ENCODE measurements around the gene ZBTB34. TPM values are rescaled to one million over a fixed set of nuclear protein-coding genes. Genes with fewer than 3 reads are reported as not detected.

ZBTB34 gene
- total RNA-seq, 2 donors from 2014 or later = 3.5 to 6.2 TPM

DNA sequence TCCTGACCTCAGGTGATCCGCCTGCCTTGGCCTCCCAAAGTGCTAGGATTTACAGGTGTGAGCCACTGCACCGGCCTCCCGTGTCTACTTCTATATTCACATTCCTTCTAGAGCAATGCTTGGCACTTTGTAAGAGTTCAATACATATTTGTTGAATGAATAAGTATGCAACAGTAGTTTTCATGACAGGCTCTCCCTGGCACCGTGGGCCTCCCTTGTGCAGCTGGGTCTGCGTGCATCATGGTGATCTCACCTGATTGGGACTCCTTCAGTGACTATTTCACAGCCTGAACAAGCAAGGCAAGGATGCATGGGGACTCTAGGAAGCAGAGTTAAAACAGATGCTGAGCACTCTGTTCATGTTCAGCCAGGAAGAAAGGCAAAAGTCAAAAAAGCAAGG is 6.8 kb upstream of the ZBTB34 start:
- H3K27me3 ChIP-seq = no peaks in the 10 kb centered on the region
- no peaks in the 10 kb centered on the region for H3K36me3 ChIP-seq
- no peak for DNase-seq (ENCODE audit: low spot score)
- H3K9me3 ChIP-seq = no peaks in the 10 kb centered on the region
- TF ChIP-seq, protein P1, sequence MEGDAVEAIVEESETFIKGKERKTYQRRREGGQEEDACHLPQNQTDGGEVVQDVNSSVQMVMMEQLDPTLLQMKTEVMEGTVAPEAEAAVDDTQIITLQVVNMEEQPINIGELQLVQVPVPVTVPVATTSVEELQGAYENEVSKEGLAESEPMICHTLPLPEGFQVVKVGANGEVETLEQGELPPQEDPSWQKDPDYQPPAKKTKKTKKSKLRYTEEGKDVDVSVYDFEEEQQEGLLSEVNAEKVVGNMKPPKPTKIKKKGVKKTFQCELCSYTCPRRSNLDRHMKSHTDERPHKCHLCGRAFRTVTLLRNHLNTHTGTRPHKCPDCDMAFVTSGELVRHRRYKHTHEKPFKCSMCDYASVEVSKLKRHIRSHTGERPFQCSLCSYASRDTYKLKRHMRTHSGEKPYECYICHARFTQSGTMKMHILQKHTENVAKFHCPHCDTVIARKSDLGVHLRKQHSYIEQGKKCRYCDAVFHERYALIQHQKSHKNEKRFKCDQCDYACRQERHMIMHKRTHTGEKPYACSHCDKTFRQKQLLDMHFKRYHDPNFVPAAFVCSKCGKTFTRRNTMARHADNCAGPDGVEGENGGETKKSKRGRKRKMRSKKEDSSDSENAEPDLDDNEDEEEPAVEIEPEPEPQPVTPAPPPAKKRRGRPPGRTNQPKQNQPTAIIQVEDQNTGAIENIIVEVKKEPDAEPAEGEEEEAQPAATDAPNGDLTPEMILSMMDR (IDR thresholded peaks at IDR 0.05) = no peak
- no peaks in the 10 kb centered on the region for H3K4me1 ChIP-seq
- H3K27ac ChIP-seq = no peak overlapping the region
- no peak overlapping the region for H3K4me3 ChIP-seq

DNA sequence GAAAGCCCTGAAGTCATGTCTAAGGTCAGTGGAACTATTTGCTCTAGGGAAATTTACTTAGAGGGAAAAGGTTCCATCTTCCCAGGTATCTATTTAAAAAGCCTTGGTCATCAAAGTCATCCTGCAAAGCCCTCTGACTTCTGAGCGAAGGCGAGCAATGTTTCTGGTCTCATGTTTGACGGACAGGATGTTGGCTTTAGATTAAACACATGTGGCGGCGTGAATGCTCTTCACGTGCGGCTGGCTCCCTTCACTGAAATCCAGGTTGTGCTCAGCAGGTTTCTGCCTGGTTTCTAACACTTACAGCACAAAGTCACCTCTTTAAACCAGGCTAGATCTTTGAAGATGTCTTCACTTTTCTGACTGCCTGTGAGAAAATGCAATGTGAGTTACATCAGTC is 5.7 kb upstream of the ZBTB34 start:
- no peak overlapping the region for H3K27ac ChIP-seq
- H3K36me3 ChIP-seq = no peaks in the 10 kb centered on the region
- peaks cover 0 to 2% of the 10 kb centered on the region in 2 donors for H3K4me1 ChIP-seq

DNA sequence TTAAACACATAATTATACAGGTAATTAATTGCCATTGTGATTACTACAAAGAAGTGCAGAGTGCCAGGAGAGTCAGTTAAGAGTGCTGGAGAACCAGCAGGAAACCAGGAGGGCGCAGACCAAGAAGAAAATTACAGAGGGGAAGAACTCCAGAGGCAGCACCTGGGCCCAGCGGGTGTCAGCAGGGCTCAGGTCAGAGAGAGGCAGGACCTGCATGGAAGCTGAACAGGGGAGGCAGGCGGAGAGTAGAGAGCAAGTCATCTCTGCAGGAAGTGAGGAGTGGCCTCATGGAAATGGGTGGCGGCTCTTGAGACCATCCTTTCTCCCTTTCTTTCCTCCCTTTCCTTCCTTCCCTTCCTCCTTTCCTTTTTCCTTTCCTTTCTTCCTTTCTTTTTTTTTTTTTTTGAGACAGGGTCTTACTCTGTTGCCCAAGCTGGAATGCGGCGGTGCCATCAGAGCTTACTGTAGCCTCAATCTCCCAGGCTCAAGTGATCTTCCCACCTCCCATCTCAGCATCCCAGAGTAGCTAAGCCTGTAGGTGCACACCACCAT is 4.0 kb upstream of the ZBTB34 start:
- Histone ChIP-seq H3K9me3 (no peaks in the 10 kb centered on the region), H3K36me3 (no peaks in the 10 kb centered on the region), H3K27ac (no peak overlapping the region), H3K4me3 (no peak overlapping the region), H3K4me1 (peaks cover 0 to 8% of the 10 kb centered on the region in 2 donors), H3K27me3 (no peaks in the 10 kb centered on the region)
- no peak for DNase-seq (ENCODE audit: low spot score)
- TF ChIP-seq, protein P1 (IDR thresholded peaks at IDR 0.05) = no peak

More for the DNA sequence above, 5.7 kb upstream of the ZBTB34 start:
- TF ChIP-seq, protein P1 (IDR thresholded peaks at IDR 0.05) = no peak
- Histone ChIP-seq H3K9me3 (no peaks in the 10 kb centered on the region), H3K27me3 (no peaks in the 10 kb centered on the region), H3K4me3 (no peak overlapping the region)
- no peak for DNase-seq (ENCODE audit: low spot score)

DNA sequence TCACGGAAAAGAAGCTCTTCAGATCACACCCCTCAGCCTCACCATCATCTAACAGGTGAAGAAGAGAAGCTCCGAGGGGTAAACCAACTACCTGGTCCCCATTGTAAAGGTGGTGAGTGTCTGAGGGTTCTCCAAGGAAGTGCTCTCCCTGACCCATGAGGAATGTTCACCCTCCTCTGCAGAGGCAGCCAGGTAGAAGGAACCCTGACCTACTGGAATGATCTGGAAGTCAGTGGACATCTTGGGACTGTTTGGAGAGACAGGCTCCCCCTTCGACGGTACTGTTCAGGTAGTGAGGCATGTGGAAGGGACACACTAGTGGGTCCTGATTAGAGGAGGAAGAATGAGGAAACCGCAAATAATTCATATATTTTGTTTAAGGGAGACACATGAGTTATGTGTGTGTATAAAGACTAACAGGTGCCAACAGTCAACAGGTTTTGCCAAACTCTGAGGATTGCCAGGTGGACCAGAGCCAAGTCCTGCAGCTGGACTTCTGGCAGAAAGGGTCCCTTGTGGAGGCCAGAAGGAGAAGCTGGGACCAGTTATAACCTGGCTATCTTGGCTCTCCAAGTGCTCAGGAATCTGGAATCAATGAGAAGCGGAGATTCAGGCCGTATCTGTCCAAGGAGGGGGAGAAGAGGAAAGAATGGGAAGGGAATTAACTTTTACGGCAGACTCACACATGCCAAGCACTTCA is 3.0 kb upstream of the ZBTB34 start:
- H3K9me3 ChIP-seq = no peaks in the 10 kb centered on the region

DNA sequence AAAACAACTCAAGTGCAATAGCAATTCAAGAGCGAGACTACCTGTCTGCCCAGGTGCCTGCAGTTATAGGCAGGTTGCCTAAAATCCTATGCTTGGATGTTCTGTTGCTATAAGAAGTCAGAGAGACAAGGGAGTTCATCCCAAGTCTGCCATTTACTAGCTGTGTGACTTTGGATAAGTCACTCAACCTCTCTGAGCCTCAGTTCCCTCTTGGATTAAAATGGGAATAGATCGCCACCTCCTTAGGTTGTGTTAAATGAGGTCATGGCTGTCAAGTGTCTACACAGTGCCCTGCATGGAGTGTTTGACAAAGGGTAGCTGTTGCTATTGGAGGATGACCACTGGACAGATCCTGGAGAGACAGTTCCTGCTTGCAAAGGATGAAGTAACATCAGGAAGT is 1.3 kb upstream of the ZBTB34 start:
- TF ChIP-seq, protein P1 (IDR thresholded peaks at IDR 0.05) = no peak
- Histone ChIP-seq H3K27me3 (no peaks in the 10 kb centered on the region), H3K4me1 (peaks cover 0 to 28% of the 10 kb centered on the region in 2 donors), H3K27ac (no peak overlapping the region), H3K9me3 (no peaks in the 10 kb centered on the region), H3K36me3 (no peaks in the 10 kb centered on the region), H3K4me3 (no peak overlapping the region)
- DNase-seq (ENCODE audit: low spot score) = no peak

More for the DNA sequence above, 3.0 kb upstream of the ZBTB34 start:
- peaks cover 0 to 18% of the 10 kb centered on the region in 2 donors for H3K4me1 ChIP-seq
- no peak for DNase-seq (ENCODE audit: low spot score)
- H3K4me3 ChIP-seq = no peak overlapping the region
- H3K36me3 ChIP-seq = no peaks in the 10 kb centered on the region
- no peaks in the 10 kb centered on the region for H3K27me3 ChIP-seq
- no peak overlapping the region for H3K27ac ChIP-seq
- TF ChIP-seq, protein P1 (IDR thresholded peaks at IDR 0.05) = no peak
